Measurements from ENCODE around the gene WDSUB1. TPM values are rescaled to one million over a fixed set of nuclear protein-coding genes. Genes with fewer than 3 reads are reported as not detected.
A peak's percentile ranks its signal among the peaks of the same experiment; 100 is the strongest.

The WDSUB1 gene
- total and polyA plus RNA-seq, 9 donors, result 7.2 to 16.1 (median 11.0) TPM

- TF ChIP-seq POLR2A (IDR thresholded peaks at IDR 0.05) (no peak), CTCF (IDR thresholded peaks at IDR 0.05) (no peak), EP300 (IDR thresholded peaks at IDR 0.05) (no peak)
- H3K4me3 ChIP-seq, result no peak overlapping the region
- DNase-seq, result no peak
- H3K27ac ChIP-seq, result no peak overlapping the region
- H3K4me1 ChIP-seq (ENCODE audit: insufficient read depth), result peaks cover 2% of the 10 kb centered on the region
- intact Hi-C loops (cut with DNase I), result no loop called here
- no peaks in the 10 kb centered on the region for H3K36me3 ChIP-seq
- H3K9me3 ChIP-seq, result no peaks in the 10 kb centered on the region
- H3K27me3 ChIP-seq, result no peaks in the 10 kb centered on the region
- WGBS, 3 donors, result 31 to 57% (median 48%) methylated on average over 6 of the region's 6 CpGs
These were observed 5.7 kb upstream of the WDSUB1 start for GRCh38 chr2:159292157-159292556.

GRCh38 chr2:159290289-159290907 is 3.9 kb upstream of the WDSUB1 start:
- whole genome bisulfite sequencing, 3 donors, result 61 to 69% (median 64%) methylated on average over 7 of the region's 7 CpGs
- Histone ChIP-seq H3K27me3 (no peaks in the 10 kb centered on the region), H3K9me3 (no peaks in the 10 kb centered on the region), H3K4me1 (ENCODE audit: insufficient read depth) (peaks cover 3% of the 10 kb centered on the region), H3K27ac (no peak overlapping the region), H3K36me3 (no peaks in the 10 kb centered on the region), H3K4me3 (no peak overlapping the region)
- TF ChIP-seq CTCF (IDR thresholded peaks at IDR 0.05), result no peak
- no peak for TF ChIP-seq EP300 (IDR thresholded peaks at IDR 0.05)
- no peak for TF ChIP-seq POLR2A (IDR thresholded peaks at IDR 0.05)
- intact Hi-C loops (cut with DNase I), result no loop called here
- DNase-seq, result no peak

GRCh38 chr2:159287733-159288132 is 1.2 kb upstream of the WDSUB1 start:
- DNase-seq, result no peak
- TF ChIP-seq EP300 (IDR thresholded peaks at IDR 0.05) (no peak), POLR2A (IDR thresholded peaks at IDR 0.05) (no peak), CTCF (IDR thresholded peaks at IDR 0.05) (no peak)
- no peaks in the 10 kb centered on the region for H3K36me3 ChIP-seq
- no peaks in the 10 kb centered on the region for H3K27me3 ChIP-seq
- no peak overlapping the region for H3K4me3 ChIP-seq
- no peaks in the 10 kb centered on the region for H3K9me3 ChIP-seq
- intact Hi-C loops (cut with DNase I), result loop anchor here in 1 of 4 donors (10.0 kb wide), 1 partner anchor 1707 kb away; no protein-coding TSS in a partner anchor
- peak overlapping the region in 1 of 2 donors; percentile 80 for H3K27ac ChIP-seq
- peaks cover 3% of the 10 kb centered on the region for H3K4me1 ChIP-seq (ENCODE audit: insufficient read depth)

- peak; percentile 43 for TF ChIP-seq POLR2A (IDR thresholded peaks at IDR 0.05)
- no peak for TF ChIP-seq EP300 (IDR thresholded peaks at IDR 0.05)
- TF ChIP-seq CTCF (IDR thresholded peaks at IDR 0.05), result no peak
- Histone ChIP-seq H3K4me1 (ENCODE audit: insufficient read depth) (peaks cover 3% of the 10 kb centered on the region), H3K27ac (peak overlapping the region; percentile 80 to 87), H3K36me3 (no peaks in the 10 kb centered on the region), H3K9me3 (no peaks in the 10 kb centered on the region), H3K27me3 (no peaks in the 10 kb centered on the region), H3K4me3 (peak overlapping the region; percentile 86)
- whole genome bisulfite sequencing, 3 donors, result 1 to 2% (median 1%) methylated on average over 45 to 50 of the region's 50 CpGs
- DNase-seq, result peak; percentile 98 to 99 (median 99)
- intact Hi-C loops (cut with DNase I), result loop anchor here in 1 of 4 donors (10.0 kb wide), 1 partner anchor 1708 kb away; no protein-coding TSS in a partner anchor
These were observed 372 bp upstream of the WDSUB1 start for GRCh38 chr2:159286709-159287441.
